Stomach smooth muscle (tissue), 2 donors: Measurements from ENCODE around the gene ZNHIT1.
"Not testable (repeated sequence)": the region's sequence is repeated elsewhere in the genome, so short reads cannot be mapped to it uniquely, and the experiment has no call there.

Experiments used
- H3K27ac ChIP-seq: one replicate; pipeline ENCODE4 v1.7.0; 2013; ENCODE audit warnings: mild to moderate bottlenecking, low read length, inconsistent platforms
- H3K27me3 ChIP-seq, 2 donors: one replicate each; pipeline ENCODE4 v1.7.0; 2013; ENCODE audit warnings: low read length in 2 of 2; ENCODE audit not compliant: insufficient read depth in 2 of 2, control insufficient read depth in 1 of 2
- H3K36me3 ChIP-seq, 2 donors: one replicate each; pipeline ENCODE4 v1.7.0; 2013; ENCODE audit warnings: low read length in 2 of 2; ENCODE audit not compliant: control insufficient read depth in 2 of 2, insufficient read depth in 2 of 2
- H3K4me1 ChIP-seq: one replicate; pipeline ENCODE4 v1.7.0; 2013; ENCODE audit warnings: low read length; ENCODE audit not compliant: control insufficient read depth, insufficient read depth
- H3K4me3 ChIP-seq, 2 donors: one replicate each; pipeline ENCODE4 v1.7.0; 2013; ENCODE audit warnings: low read length in 2 of 2
- H3K9ac ChIP-seq, 2 donors: one replicate each; pipeline ENCODE4 v1.7.0; 2013; ENCODE audit warnings: low read length in 2 of 2, mild to moderate bottlenecking in 1 of 2
- H3K9me3 ChIP-seq, 2 donors: one replicate each; pipeline ENCODE4 v1.7.0; 2013; ENCODE audit warnings: low read length in 2 of 2; ENCODE audit not compliant: control insufficient read depth in 2 of 2
- donor health status: healthy.
- donor health status: Pancreatic carcinoma.

Gene ZNHIT1

GRCh38 chr7:101243646-101244374 is 25.8 kb downstream of the ZNHIT1 start:
- Histone ChIP-seq H3K9me3 (no peaks in the 10 kb centered on the region), H3K27me3 (no peaks in the 10 kb centered on the region), H3K36me3 (peaks cover 14 to 18% of the 10 kb centered on the region in 2 donors), H3K9ac (peak overlapping the region; percentile 89 to 95), H3K4me3 (peak overlapping the region; percentile 95 to 99), H3K4me1 (peaks cover 23% of the 10 kb centered on the region), H3K27ac (peak overlapping the region; percentile 92)

GRCh38 chr7:101244375-101245146 is 26.6 kb downstream of the ZNHIT1 start, which contains the start of gene FIS1:
FIS1 (minus strand) TSS chr7:101245081; CDS start chr7:101245004, 77 bp downstream.
- H3K9ac ChIP-seq: peak within 1 kb of the TSS; percentile 89 to 95
- no peaks in the 10 kb centered on the region for H3K9me3 ChIP-seq
- H3K4me1 ChIP-seq: peaks cover 23% of the 10 kb centered on the region
- peak within 1 kb of the TSS; percentile 95 to 99 for H3K4me3 ChIP-seq
- peaks cover 14% of the 10 kb centered on the region in 2 donors for H3K36me3 ChIP-seq
- peak within 1 kb of the TSS; percentile 92 for H3K27ac ChIP-seq
- H3K27me3 ChIP-seq: no peaks in the 10 kb centered on the region

GRCh38 chr7:101245147-101245668 is 27.2 kb downstream of the ZNHIT1 start:
- Histone ChIP-seq H3K9ac (peak overlapping the region; percentile 89 to 95), H3K36me3 (peaks cover 10% of the 10 kb centered on the region in 2 donors), H3K27me3 (no peaks in the 10 kb centered on the region), H3K4me1 (peaks cover 23% of the 10 kb centered on the region), H3K4me3 (peak overlapping the region; percentile 95 to 99), H3K9me3 (no peaks in the 10 kb centered on the region), H3K27ac (peak overlapping the region; percentile 92)

GRCh38 chr7:101248276-101248675 is 30.3 kb downstream of the ZNHIT1 start:
- Histone ChIP-seq H3K4me1 (peaks cover 39% of the 10 kb centered on the region), H3K4me3 (no peak overlapping the region), H3K27me3 (no peaks in the 10 kb centered on the region), H3K27ac (no peak overlapping the region), H3K9me3 (no peaks in the 10 kb centered on the region), H3K36me3 (peaks cover 3% of the 10 kb centered on the region in 2 donors), H3K9ac (no peak overlapping the region)

- Histone ChIP-seq H3K27ac (no peak overlapping the region), H3K9ac (no peak overlapping the region), H3K36me3 (peaks cover 0 to 3% of the 10 kb centered on the region in 2 donors), H3K4me1 (peaks cover 22% of the 10 kb centered on the region), H3K4me3 (no peak overlapping the region), H3K27me3 (no peaks in the 10 kb centered on the region), H3K9me3 (no peaks in the 10 kb centered on the region)
Measured at GRCh38 chr7:101250324-101250723, 32.4 kb downstream of the ZNHIT1 start.

GRCh38 chr7:101251871-101252659 is 34.1 kb downstream of the ZNHIT1 start:
- peaks cover 16% of the 10 kb centered on the region for H3K4me1 ChIP-seq
- peaks cover 0 to 2% of the 10 kb centered on the region in 2 donors for H3K27me3 ChIP-seq
- peak overlapping the region; percentile 92 to 97 for H3K4me3 ChIP-seq
- peak overlapping the region; percentile 89 to 93 for H3K9ac ChIP-seq
- peaks cover 0 to 3% of the 10 kb centered on the region in 2 donors for H3K36me3 ChIP-seq
- no peaks in the 10 kb centered on the region for H3K9me3 ChIP-seq
- peak overlapping the region; percentile 67 for H3K27ac ChIP-seq

GRCh38 chr7:101253199-101253598 is 35.2 kb downstream of the ZNHIT1 start:
- H3K36me3 ChIP-seq, H3K27ac ChIP-seq, H3K27me3 ChIP-seq, H3K4me3 ChIP-seq, H3K9me3 ChIP-seq, H3K9ac ChIP-seq: not testable (repeated sequence)
- peaks cover 16% of the 10 kb centered on the region for H3K4me1 ChIP-seq

- no peak overlapping the region for H3K9ac ChIP-seq
- no peaks in the 10 kb centered on the region for H3K9me3 ChIP-seq
- H3K36me3 ChIP-seq: no peaks in the 10 kb centered on the region
- H3K27me3 ChIP-seq: peaks cover 0 to 2% of the 10 kb centered on the region in 2 donors
- H3K4me1 ChIP-seq: peaks cover 10% of the 10 kb centered on the region
- no peak overlapping the region for H3K27ac ChIP-seq
- no peak overlapping the region for H3K4me3 ChIP-seq
Measured at GRCh38 chr7:101255796-101256195, 37.8 kb downstream of the ZNHIT1 start.

GRCh38 chr7:101258243-101258731 is 40.3 kb downstream of the ZNHIT1 start:
- no peak overlapping the region for H3K4me3 ChIP-seq
- H3K4me1 ChIP-seq: no peaks in the 10 kb centered on the region
- H3K36me3 ChIP-seq: no peaks in the 10 kb centered on the region
- no peaks in the 10 kb centered on the region for H3K9me3 ChIP-seq
- no peak overlapping the region for H3K27ac ChIP-seq
- H3K9ac ChIP-seq: no peak overlapping the region
- peaks cover 0 to 2% of the 10 kb centered on the region in 2 donors for H3K27me3 ChIP-seq

- H3K9ac ChIP-seq, H3K4me3 ChIP-seq, H3K27ac ChIP-seq, H3K4me1 ChIP-seq, H3K9me3 ChIP-seq, H3K36me3 ChIP-seq, H3K27me3 ChIP-seq: not testable (repeated sequence)
Measured at GRCh38 chr7:101264102-101264706, 46.2 kb downstream of the ZNHIT1 start.
